RKO (cell line): Measurements from ENCODE around the gene DDA1.
"Not testable (repeated sequence)": the region's sequence is repeated elsewhere in the genome, so short reads cannot be mapped to it uniquely, and the experiment has no call there.

Experiments used
- DNase-seq: peaks from one replicate; pipeline ENCODE4 v3.0.0-alpha.2; 2016; ENCODE audit warnings: low spot score

The DDA1 gene

GRCh38 chr19:17309198-17309964, at the start of gene DDA1:
DDA1 (plus strand) TSS chr19:17309563; CDS start chr19:17309655, 92 bp downstream.
- DNase-seq = peak; percentile 100

- no peak for DNase-seq
Observed at GRCh38 chr19:17259934-17260333, 49.4 kb upstream of the DDA1 start.

- DNase-seq = peak; percentile 88
Observed at GRCh38 chr19:17260842-17261325, 48.5 kb upstream of the DDA1 start.

- DNase-seq = no peak
Observed at GRCh38 chr19:17262557-17262956, 46.8 kb upstream of the DDA1 start.

- DNase-seq = no peak
Observed at GRCh38 chr19:17263712-17264640, 45.4 kb upstream of the DDA1 start.

- no peak for DNase-seq
Observed at GRCh38 chr19:17264641-17264979, 44.8 kb upstream of the DDA1 start, which contains the start of gene USHBP1. USHBP1 (minus strand) TSS chr19:17264745; CDS start chr19:17264299, 446 bp downstream.

- DNase-seq = no peak
Observed at GRCh38 chr19:17266026-17266425, 43.3 kb upstream of the DDA1 start.

- DNase-seq = no peak
Observed at GRCh38 chr19:17266589-17266974, 42.8 kb upstream of the DDA1 start.

GRCh38 chr19:17266975-17267788, 42.2 kb upstream of the DDA1 start, which contains the start of gene BABAM1:
BABAM1 (plus strand) TSS chr19:17267443; CDS start chr19:17268807, 1,364 bp downstream.
- DNase-seq = peak; percentile 99

- no peak for DNase-seq
Observed at GRCh38 chr19:17268754-17269153, 40.6 kb upstream of the DDA1 start.

GRCh38 chr19:17274892-17275291, 34.5 kb upstream of the DDA1 start:
- not testable (repeated sequence) for DNase-seq

GRCh38 chr19:17275441-17276175, 33.8 kb upstream of the DDA1 start:
- no peak for DNase-seq

- DNase-seq = no peak
Observed at GRCh38 chr19:17279436-17279835, 29.9 kb upstream of the DDA1 start.

- DNase-seq = no peak
Observed at GRCh38 chr19:17281391-17282304, 27.7 kb upstream of the DDA1 start, which contains the start of gene ANKLE1. ANKLE1 (plus strand) TSS chr19:17281901; CDS start chr19:17281921, 20 bp downstream.

GRCh38 chr19:17282488-17283125, 26.8 kb upstream of the DDA1 start:
- DNase-seq = peak; percentile 76

GRCh38 chr19:17283504-17283996, 25.8 kb upstream of the DDA1 start:
- DNase-seq = no peak

GRCh38 chr19:17285415-17286135, 23.8 kb upstream of the DDA1 start:
- no peak for DNase-seq

- no peak for DNase-seq
Observed at GRCh38 chr19:17286263-17286662, 23.1 kb upstream of the DDA1 start.

GRCh38 chr19:17286752-17287151, 22.6 kb upstream of the DDA1 start:
- DNase-seq = no peak
